Subcutaneous adipose tissue (tissue), 4 donors: Measurements from ENCODE around the gene CORT. TPM values are rescaled to one million over a fixed set of nuclear protein-coding genes. Genes with fewer than 3 reads are reported as not detected.

Experiments
- CTCF ChIP-seq: fragments of 450-650 bp; IDR thresholded peaks from one replicate; pipeline ENCODE4 v1.5.1; 2016; ENCODE audit warnings: low read depth, mild to moderate bottlenecking, control low read depth, antibody characterized with exemption, moderate library complexity
- total RNA-seq, 4 donors: library from RNA; depleted of rRNA; stranded (reverse); fragments of >200 nt; gene quantifications; one replicate each; pipeline ENCODE4 v1.1.0, GENCODE V29; 2016

Gene CORT
- total RNA-seq, 4 donors from 2014 or later: not detected

- no peak for TF ChIP-seq CTCF
Observed at GRCh38 chr1:10424034-10424433, 25.8 kb upstream of the CORT start.

- TF ChIP-seq CTCF: no peak
Observed at GRCh38 chr1:10424651-10425050, 25.2 kb upstream of the CORT start.

- no peak for TF ChIP-seq CTCF
Observed at GRCh38 chr1:10428984-10429383, 20.8 kb upstream of the CORT start.

- no peak for TF ChIP-seq CTCF
Observed at GRCh38 chr1:10429868-10430215, 20.0 kb upstream of the CORT start.

GRCh38 chr1:10430216-10431069 is 19.4 kb upstream of the CORT start, which contains the start of gene CENPS:
TSS of gene CENPS (plus strand) at chr1:10430433. CDS start at chr1:10430518, 85 bp downstream.
- no peak for TF ChIP-seq CTCF

GRCh38 chr1:10431070-10431730 is 18.6 kb upstream of the CORT start:
- no peak for TF ChIP-seq CTCF

- TF ChIP-seq CTCF: no peak
Observed at GRCh38 chr1:10432910-10433700, 16.7 kb upstream of the CORT start.
